ENCODE data around the gene TXK. TPM values are rescaled to one million over a fixed set of nuclear protein-coding genes. Genes with fewer than 3 reads are reported as not detected.

Gene TXK
- total RNA-seq, 1 experiment from 2014 or later: 0.39 TPM

DNA sequence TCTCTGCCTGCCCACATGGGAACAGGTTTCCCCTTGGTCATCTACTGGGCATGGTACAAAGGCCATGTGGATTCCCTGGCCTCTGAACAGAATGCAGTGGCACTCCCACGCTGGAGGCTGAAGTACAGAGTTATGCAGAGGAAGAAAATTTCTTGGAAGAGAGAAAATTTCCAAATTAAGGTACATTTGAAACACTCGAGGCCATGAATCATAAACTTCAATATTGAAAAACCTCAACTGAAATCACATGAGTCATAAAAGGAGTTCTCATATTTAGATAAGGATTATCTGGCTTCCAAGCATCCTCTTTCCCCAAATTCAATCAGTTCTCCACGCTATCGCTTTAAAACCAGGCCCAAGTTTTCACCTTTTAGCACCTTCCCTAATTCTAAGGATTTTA lies 28.1 kb upstream of the TXK start:
- H3K27ac ChIP-seq (ENCODE audit: insufficient read length, low read depth, low read length): no peak overlapping the region
- Mint-ChIP-seq H3K9me3 (no peaks in the 10 kb centered on the region; a peak in 1 of 5 replicates), H3K27ac (no peak overlapping the region), H3K36me3 (ENCODE audit: insufficient read depth in 1 of 3, low read depth in 3 of 3) (peaks cover 0 to 8% (median 5%) of the 10 kb centered on the region in 3 experiments; a peak in 4 of 7 replicates), H3K4me3 (no peak overlapping the region), H3K4me1 (peaks cover 6% of the 10 kb centered on the region in 2 experiments), H3K27me3 (ENCODE audit: low read depth) (no peaks in the 10 kb centered on the region)
- no peaks in the 10 kb centered on the region for H4K20me1 ChIP-seq (ENCODE audit: control insufficient read depth, insufficient read depth, insufficient read length)
- no peak overlapping the region for H3K14ac ChIP-seq (ENCODE audit: insufficient read depth, low read length)
- H3K27me3 ChIP-seq (ENCODE audit: insufficient read depth, low read length): no peaks in the 10 kb centered on the region
- no peak overlapping the region for H2BK20ac ChIP-seq (ENCODE audit: low read depth, low read length, poor library complexity, severe bottlenecking)
- H4K8ac ChIP-seq (replicated peaks; ENCODE audit: insufficient read length, low read depth, low read length): no peak overlapping the region
- H4K91ac ChIP-seq (ENCODE audit: insufficient read length, low read depth, low read length): no peak overlapping the region
- DNase-seq: no peak
- H2AK5ac ChIP-seq (ENCODE audit: insufficient read length, low read length): no peak overlapping the region
- H2BK5ac ChIP-seq (ENCODE audit: insufficient read length, low read length): no peak overlapping the region
- no peak overlapping the region for H2AFZ ChIP-seq (ENCODE audit: low read length)
- no peak overlapping the region for H2BK15ac ChIP-seq (ENCODE audit: low read depth, low read length)
- H3K56ac ChIP-seq (ENCODE audit: insufficient read length, low read depth, low read length): no peak overlapping the region
- no peak overlapping the region for H4K5ac ChIP-seq (ENCODE audit: insufficient read length, low read depth, low read length)
- WGBS (ENCODE audit: extremely low coverage, insufficient read length, low lambda C conversion rate): no CpG with 5 or more reads among the region's 4 CpGs
- H2BK120ac ChIP-seq (ENCODE audit: low read depth, low read length, poor library complexity, severe bottlenecking): no peak overlapping the region
- H3K9me3 ChIP-seq (ENCODE audit: control insufficient read depth, low read depth, low read length): no peaks in the 10 kb centered on the region
- no peak overlapping the region for H3K4me2 ChIP-seq (ENCODE audit: insufficient read depth, insufficient read length, low read length)
- no peaks in the 10 kb centered on the region for H3K4me1 ChIP-seq (ENCODE audit: insufficient read depth, low read length)
- H3K79me2 ChIP-seq (ENCODE audit: insufficient read depth, low read length): no peaks in the 10 kb centered on the region
- H3K23ac ChIP-seq (ENCODE audit: insufficient read length, low read depth, low read length): no peak overlapping the region
- H3T11ph ChIP-seq (ENCODE audit: low read length): no peak overlapping the region
- H3K9ac ChIP-seq (ENCODE audit: extremely low read depth, insufficient read length, low read length): no peak overlapping the region
- H3K4ac ChIP-seq (ENCODE audit: low read depth, low read length): no peak overlapping the region
- H2BK12ac ChIP-seq (ENCODE audit: insufficient read length, low read depth, low read length): no peak overlapping the region
- no peak overlapping the region for H3K18ac ChIP-seq (ENCODE audit: insufficient read length, low read depth, low read length)
- no peaks in the 10 kb centered on the region for H3K23me2 ChIP-seq (ENCODE audit: insufficient read length, low read depth, low read length, poor library complexity, severe bottlenecking)
- no peak for TF ChIP-seq CTCF (conservative IDR thresholded peaks at IDR 0.05)
- no peaks in the 10 kb centered on the region for H3K79me1 ChIP-seq (ENCODE audit: insufficient read depth, low read depth, low read length, poor library complexity, severe bottlenecking)

Measured in H9 (cell line).